Measurements from ENCODE around the gene TMEM92. TPM values are rescaled to one million over a fixed set of nuclear protein-coding genes. Genes with fewer than 3 reads are reported as not detected.

The TMEM92 gene
- polyA plus RNA-seq, 4 donors, result 0.66 to 2.9 (median 1.9) TPM

DNA sequence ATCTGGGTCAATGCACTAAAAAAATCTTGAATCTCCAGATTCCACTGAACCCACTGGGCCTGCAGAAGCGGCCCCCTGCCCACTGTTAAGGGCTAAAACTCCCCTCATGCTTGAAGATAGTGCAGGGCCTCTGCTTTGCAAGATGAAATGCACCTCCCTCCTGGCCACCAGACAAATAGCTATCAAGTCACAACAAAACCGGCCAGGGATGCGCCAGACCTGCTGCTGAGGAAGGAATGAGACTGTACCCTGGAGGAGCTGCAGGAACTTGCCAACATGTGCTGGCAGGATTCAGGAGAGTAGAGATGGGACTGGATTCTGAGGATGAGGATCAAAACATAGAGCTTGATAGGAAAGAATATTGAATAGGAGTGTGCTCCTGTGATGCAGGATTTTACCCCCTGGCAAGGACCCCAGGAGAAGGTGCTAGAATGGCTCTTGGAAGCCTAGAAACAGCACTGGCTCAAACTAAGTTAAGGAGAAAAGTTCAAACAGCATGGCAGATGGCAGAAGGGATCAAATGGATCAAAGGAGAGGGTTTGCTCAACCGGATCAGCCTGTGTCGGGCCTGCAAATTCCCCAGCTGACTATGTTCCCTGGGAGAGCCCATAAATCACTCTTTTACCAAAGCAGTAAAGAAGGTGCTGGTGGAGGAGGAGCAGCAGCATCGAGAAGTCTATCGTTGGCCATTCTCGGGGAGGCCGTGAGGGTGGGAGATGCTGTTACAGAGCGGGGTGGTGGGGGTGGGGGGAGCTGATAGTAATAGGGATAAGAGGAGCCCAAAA is 44.4 kb downstream of the TMEM92 start:
- DNase-seq (ENCODE audit: low read depth in 4 of 4, low spot score in 3 of 4), result peak; percentile 52 to 86 (median 59)

DNA sequence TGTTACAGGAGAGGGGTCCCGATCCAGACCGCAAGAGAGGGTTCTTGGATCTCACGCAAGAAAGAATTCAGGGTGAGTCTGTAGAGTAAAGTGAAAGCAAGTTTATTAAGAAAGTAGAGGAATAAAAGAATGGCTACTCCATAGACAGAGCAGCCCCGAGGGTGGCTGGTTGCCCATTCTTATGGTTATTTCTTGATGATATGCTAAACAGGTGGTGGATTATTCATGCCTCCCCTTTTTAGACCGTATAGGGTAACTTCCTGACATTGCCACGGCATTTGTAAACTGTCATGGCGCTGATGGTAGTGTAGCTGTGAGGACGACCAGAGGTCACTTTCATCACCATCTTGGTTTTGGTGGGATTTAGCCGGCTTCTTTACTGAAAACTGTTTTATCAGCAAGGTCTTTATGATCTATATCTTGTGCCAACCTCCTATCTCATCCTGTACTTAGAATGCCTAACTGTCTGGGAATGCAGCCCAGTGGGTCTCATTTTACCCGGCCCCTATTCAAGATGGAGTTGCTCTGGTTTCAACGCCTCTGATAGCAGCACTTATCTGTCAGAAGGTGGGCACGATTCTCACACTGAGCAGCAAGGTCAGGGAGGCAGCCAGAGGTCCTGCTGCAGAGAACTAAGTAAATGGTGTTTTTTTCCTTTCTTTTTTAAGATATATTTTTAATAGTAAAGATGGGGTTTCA is 45.2 kb downstream of the TMEM92 start:
- DNase-seq (ENCODE audit: low read depth in 4 of 4, low spot score in 3 of 4), result no peak

DNA sequence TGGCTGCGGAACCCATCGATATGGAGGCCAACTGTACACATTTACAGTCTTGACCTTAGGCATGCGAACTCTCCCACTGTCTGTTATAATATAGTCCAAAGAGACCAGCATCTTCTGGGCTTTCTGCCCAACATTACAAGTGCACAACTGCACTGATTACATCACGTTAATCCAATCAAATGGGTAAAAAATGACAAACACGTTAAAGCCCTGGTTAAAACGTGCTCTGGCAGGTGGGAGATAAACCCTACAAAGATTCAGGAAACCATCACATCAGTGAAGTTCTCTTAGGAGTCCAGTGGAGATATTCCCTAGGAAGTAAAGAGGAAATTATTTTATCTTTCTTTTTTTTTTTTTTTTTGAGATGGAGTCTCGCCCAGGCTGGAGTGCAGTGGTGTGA is 48.0 kb downstream of the TMEM92 start:
- no peak for DNase-seq (ENCODE audit: low read depth in 4 of 4, low spot score in 3 of 4)

DNA sequence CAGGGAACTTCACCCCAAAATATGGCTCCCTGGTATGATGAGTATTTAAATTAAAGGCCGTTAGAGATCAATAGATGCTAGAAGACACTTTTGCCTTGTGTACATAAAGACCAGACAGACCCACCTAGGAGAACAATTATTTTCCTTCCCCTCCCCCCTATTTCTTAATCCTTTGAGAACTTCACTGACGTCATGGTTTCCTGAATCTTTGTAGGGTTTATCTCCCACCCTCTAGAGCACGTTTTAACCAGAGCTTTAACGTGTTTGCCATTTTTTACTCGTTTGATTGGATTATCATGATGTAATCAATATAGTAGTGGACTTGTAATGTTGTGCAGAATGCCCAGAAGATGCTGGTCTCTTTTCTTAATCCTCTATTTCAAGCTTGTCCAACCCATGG is 48.8 kb downstream of the TMEM92 start:
- DNase-seq (ENCODE audit: low read depth in 4 of 4, low spot score in 3 of 4), result no peak

DNA sequence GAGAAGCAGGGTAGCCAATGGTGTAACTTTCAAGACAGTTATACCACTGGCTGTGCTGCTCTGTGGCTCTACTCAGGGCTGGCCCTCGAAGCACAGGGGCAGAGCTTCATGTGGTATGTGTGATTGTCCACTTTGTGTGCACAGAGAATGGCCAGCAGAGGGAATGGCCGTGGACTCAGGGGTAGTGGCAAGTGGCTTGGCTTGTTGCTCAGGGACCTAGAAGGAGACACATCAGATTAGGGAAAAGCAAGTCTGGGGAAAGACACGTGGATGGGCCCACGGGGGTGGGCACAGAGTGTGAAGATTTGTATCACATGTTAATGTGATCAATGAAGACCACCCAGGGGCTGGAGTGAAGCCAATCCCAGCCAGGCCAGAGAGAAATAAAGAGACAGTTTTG is 51.6 kb downstream of the TMEM92 start:
- no peak for DNase-seq (ENCODE audit: low read depth in 4 of 4, low spot score in 3 of 4)

DNA sequence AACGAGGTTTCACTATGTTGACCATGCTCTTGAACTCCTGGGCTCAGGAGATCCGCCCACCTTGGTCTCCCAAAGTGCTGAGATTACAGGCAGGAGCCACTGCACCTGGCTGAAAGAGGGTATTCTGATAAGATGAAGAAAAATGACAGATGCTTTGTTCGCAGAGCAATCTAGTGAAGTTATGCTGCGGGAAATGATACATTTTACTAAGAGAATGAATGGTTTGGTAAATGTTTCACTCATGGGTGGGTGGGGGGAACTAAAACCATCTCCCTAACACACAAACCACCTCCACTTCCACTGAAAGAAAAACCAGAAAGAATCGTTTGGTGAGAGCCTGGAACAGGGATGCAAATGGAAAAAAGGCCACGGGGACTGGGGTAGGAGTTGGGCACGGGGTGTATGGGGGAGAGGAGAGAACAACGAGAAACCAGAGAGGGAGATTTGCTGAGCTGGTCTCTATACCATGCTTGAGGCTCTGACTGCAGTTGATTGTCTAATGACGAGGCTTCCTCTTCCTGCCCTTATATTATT is 52.6 kb downstream of the TMEM92 start:
- no peak for DNase-seq (ENCODE audit: low read depth in 4 of 4, low spot score in 3 of 4)

DNA sequence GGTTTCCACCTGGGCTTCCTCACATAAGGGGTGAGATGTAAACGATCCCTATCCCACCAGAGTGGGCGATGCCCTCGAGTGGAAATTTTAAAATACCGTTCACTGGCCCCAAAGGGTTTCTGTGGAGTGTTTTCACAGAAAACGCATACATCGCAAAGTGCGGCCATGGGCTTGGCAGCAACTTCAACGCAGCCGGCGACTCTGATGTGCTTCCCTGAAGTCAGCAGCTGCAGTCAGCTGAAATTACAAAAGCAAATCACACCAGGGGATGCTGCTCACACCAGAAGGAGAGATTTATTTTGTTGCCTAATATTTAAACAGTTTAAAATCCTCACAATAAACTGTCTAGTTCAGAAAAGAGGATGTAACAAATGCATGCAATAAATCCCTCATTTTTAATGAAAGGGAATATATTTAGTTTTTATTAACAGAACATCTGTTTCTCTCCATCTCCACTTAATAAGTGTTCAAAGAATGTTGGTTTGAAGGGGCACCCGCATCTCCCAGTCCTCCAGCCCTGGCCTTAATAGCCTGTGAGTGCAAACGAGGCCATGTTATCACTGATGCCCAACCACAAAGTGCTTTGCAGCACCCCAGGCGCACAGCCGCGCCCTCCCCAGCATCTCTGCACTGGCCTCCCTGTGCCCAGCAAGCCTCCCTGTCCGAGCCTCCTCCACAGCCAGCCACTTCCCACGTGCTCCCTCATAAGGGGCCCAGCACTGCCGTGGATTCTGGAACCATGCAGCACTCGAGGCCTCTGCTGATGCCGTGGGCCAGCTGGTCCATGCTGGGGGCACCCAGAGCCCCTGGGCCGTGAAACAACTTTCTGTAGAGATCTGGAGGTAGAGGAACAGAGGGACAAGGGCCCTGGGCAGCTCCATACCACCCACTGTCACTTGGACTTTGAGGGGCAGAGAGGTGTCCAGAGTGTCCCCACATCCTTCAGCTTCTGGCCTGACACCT is 54.4 kb downstream of the TMEM92 start:
- DNase-seq (ENCODE audit: low read depth in 4 of 4, low spot score in 3 of 4), result no peak

DNA sequence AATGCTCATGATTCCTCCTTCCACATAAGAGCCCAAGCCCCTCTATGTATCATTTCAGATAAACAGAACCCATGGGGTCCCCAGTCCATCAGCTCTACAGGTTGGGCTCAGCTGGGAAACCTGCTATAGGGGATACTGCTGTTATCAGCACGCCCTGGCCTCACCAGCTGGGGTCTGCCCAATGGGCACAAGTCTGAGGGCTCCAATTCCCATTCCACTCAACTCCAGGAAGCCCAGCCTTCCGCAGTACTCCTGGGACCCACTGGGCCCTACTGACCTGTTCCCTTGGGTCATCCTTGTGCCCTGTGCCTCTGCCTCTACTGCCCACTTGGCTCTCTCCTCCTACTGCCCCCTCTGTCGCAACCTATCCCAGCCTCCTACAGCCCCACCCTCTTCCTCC is 55.5 kb downstream of the TMEM92 start:
- DNase-seq (ENCODE audit: low read depth in 4 of 4, low spot score in 3 of 4), result no peak

DNA sequence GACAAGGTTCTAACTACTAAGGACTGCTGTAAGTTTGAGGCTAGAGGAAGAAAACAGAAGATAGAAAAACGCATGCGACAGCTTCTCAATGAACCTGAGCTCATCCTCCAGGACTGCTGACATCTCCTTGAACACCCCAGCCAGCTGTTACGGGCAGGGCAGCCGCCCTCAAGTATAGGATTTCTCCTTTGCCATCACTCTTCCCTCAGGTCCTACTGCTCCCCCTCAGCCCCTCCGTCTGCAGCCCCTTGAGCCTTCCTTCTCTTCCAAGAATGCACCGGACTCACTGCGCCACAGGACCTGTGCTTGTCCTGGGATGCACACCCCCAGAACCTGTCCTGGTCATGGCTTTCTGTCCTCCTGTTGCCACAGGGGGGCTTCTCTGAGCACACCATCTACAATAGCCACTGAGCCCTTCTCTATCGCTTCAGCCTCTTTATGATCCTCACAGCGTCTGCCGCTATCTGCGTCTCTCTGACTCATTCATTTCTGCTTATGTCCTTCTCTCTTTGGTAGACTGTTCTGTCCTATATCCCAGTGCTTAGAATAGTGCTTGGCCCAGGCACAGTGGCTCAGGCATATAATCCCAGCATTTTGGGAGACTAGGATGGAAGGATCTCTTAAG is 56.0 kb downstream of the TMEM92 start:
- DNase-seq (ENCODE audit: low read depth in 4 of 4, low spot score in 3 of 4), result no peak

Other genes starting within 250 kb of the TMEM92 start
- gene ITGA3, start 218.4 kb upstream of the TMEM92 start, polyA plus RNA-seq (ENCODE audit: insufficient read length in 4 of 4), result 100 to 1,000 TPM in 1 of 4 donors, 10 to 100 TPM in 3; 48.3 to 109 (median 88.1) TPM
- gene PDK2, start 179.1 kb upstream of the TMEM92 start, polyA plus RNA-seq (ENCODE audit: insufficient read length in 4 of 4), result 100 to 1,000 TPM in 3 of 4 donors, 10 to 100 TPM in 1; 68.8 to 113 (median 112) TPM
- gene SAMD14, start 144.3 kb upstream of the TMEM92 start, polyA plus RNA-seq (ENCODE audit: insufficient read length in 4 of 4), result 10 to 100 TPM in 3 of 4 donors, 1 to 10 TPM in 1; 9.2 to 19.0 (median 13.1) TPM
- 10 to 100 TPM; 40.5 to 54.9 (median 46.6) TPM for gene PPP1R9B, start 123.8 kb upstream of the TMEM92 start, polyA plus RNA-seq (ENCODE audit: insufficient read length in 4 of 4)
- gene SGCA, start 108.5 kb upstream of the TMEM92 start, polyA plus RNA-seq (ENCODE audit: insufficient read length in 4 of 4), result 1 to 10 TPM in 2 of 4 donors, under 1 TPM in 2; 0.48 to 1.5 (median 0.89) TPM
- 1,000 to 10,000 TPM in 1 of 4 donors, 100 to 1,000 TPM in 3; 462 to 7,291 (median 934) TPM for gene COL1A1, start 72.8 kb upstream of the TMEM92 start, polyA plus RNA-seq (ENCODE audit: insufficient read length in 4 of 4)
- 10 to 100 TPM; 18.2 to 24.5 (median 19.1) TPM for gene XYLT2, start 71.7 kb downstream of the TMEM92 start, polyA plus RNA-seq (ENCODE audit: insufficient read length in 4 of 4)
- 10 to 100 TPM; 59.8 to 76.3 (median 69.4) TPM for gene MRPL27, start 98.7 kb downstream of the TMEM92 start, polyA plus RNA-seq (ENCODE audit: insufficient read length in 4 of 4)
- gene EME1, start 98.8 kb downstream of the TMEM92 start, polyA plus RNA-seq (ENCODE audit: insufficient read length in 4 of 4), result 1 to 10 TPM; 7.3 to 9.2 (median 8.0) TPM
- 10 to 100 TPM; 56.8 to 66.3 (median 64.4) TPM for gene LRRC59, start 123.1 kb downstream of the TMEM92 start, polyA plus RNA-seq (ENCODE audit: insufficient read length in 4 of 4)
- 100 to 1,000 TPM in 1 of 4 donors, 10 to 100 TPM in 3; 37.0 to 108 (median 78.9) TPM for gene ACSF2, start 151.8 kb downstream of the TMEM92 start, polyA plus RNA-seq (ENCODE audit: insufficient read length in 4 of 4)
- 1 to 10 TPM in 3 of 4 donors, under 1 TPM in 1; 0.66 to 3.2 (median 2.8) TPM for gene CHAD, start 194.4 kb downstream of the TMEM92 start, polyA plus RNA-seq (ENCODE audit: insufficient read length in 4 of 4)
- 10 to 100 TPM; 31.2 to 64.1 (median 47.1) TPM for gene RSAD1, start 204.4 kb downstream of the TMEM92 start, polyA plus RNA-seq (ENCODE audit: insufficient read length in 4 of 4)
- 1 to 10 TPM; 1.4 to 3.4 (median 2.4) TPM for gene MYCBPAP, start 234.0 kb downstream of the TMEM92 start, polyA plus RNA-seq (ENCODE audit: insufficient read length in 4 of 4)

Measured in left renal pelvis (tissue), 4 donors.